HepG2 (cell line): ENCODE measurements around the gene LHX5. TPM values are rescaled to one million over a fixed set of nuclear protein-coding genes. Genes with fewer than 3 reads are reported as not detected.

Source experiments
- ATAC-seq: fragments of 200-7000 bp; cut with Tn5 transposase; 3 replicates; pipeline ENCODE4 v1.9.1; 2020; ENCODE audit warnings: mild to moderate bottlenecking, moderate library complexity
- BruUV-seq: library from RNA; stranded (reverse); fragments of 400-500 nt; replicated peaks from 2 replicates; lab custom pipeline; 2021; lab: Mats Ljungman, UMichigan
- CTCF ChIA-PET: fragments of 300-600 bp; formaldehyde crosslinking; extraction: SDS; loops from one replicate; lab custom pipeline; 2021; ENCODE audit warnings: low total read pairs, inconsistent platforms, low intra/inter-chr PET ratio; lab: Yijun Ruan, JAX
- POLR2A ChIA-PET: fragments of 350-600 bp; sonication (Branson Sonifier 250); formaldehyde crosslinking; loops from one replicate; lab custom pipeline; 2020; ENCODE audit warnings: antibody characterized with exemption, inconsistent platforms; lab: Yijun Ruan, JAX
- DNase-seq: peaks from one replicate; pipeline ENCODE4 v3.0.0-alpha.2; 2015; ENCODE audit warnings: low spot score
- FAIRE-seq: peaks from 3 replicates; lab custom pipeline; 2011; peaks lifted over from hg19 to GRCh38; lab: Jason Lieb, UNC
- H2AFZ ChIP-seq: one replicate; pipeline ENCODE4 v1.6.1; 2011; ENCODE audit warnings: low read length, inconsistent platforms
- H3K27ac ChIP-seq: fragments of 300-600 bp; 3 replicates; pipeline ENCODE4 v1.8.0; 2011; ENCODE audit warnings: mixed run types, mild to moderate bottlenecking, mixed read lengths, low read length, inconsistent platforms; ENCODE audit not compliant: insufficient read depth; ENCODE audit errors: extremely low read length
- H3K27me3 ChIP-seq, 2 experiments: fragments of 200-600 bp in 1 of 2; 2 replicates in 1 of 2; 3 replicates in 1 of 2; pipeline versions ENCODE4 v1.6.0 to v1.8.0; 2011; ENCODE audit warnings: low read length in 2 of 2, mild to moderate bottlenecking in 2 of 2, moderate library complexity in 2 of 2, inconsistent platforms in 1 of 2; ENCODE audit not compliant: insufficient read depth in 2 of 2, control insufficient read depth in 1 of 2
- H3K36me3 ChIP-seq, 2 experiments: fragments of 200-600 bp in 1 of 2; replicated peaks in 1 of 2; 2 replicates in 1 of 2; 3 replicates in 1 of 2; pipeline versions ENCODE4 v1.5.1 to v1.8.0; 2011; ENCODE audit warnings: low read length in 2 of 2, inconsistent platforms in 1 of 2; ENCODE audit not compliant: insufficient read depth in 2 of 2, control insufficient read depth in 1 of 2
- H3K4me1 ChIP-seq: 2 replicates; pipeline ENCODE4 v1.5.1; 2012; ENCODE audit warnings: low read length, inconsistent platforms; ENCODE audit not compliant: insufficient read depth
- H3K4me2 ChIP-seq: 2 replicates; pipeline ENCODE4 v1.6.0; 2011; ENCODE audit warnings: low read depth, low read length, inconsistent platforms
- H3K4me3 ChIP-seq, 3 experiments: fragments of 200-600 bp in 1 of 3; sonication (generic), shearing (Covaris generic) in 1 of 3; replicated peaks in 1 of 3; 2 replicates each; pipeline ENCODE4 v1.5.1; 2011 to 2016; ENCODE audit warnings: low read length in 3 of 3, inconsistent platforms in 2 of 3, low read depth in 2 of 3, mild to moderate bottlenecking in 2 of 3, control low read depth in 1 of 3, mixed read lengths in 1 of 3; ENCODE audit not compliant: insufficient read depth in 1 of 3
- H3K79me2 ChIP-seq: one replicate; pipeline ENCODE4 v1.6.1; 2011; ENCODE audit warnings: low read length, inconsistent platforms; ENCODE audit not compliant: insufficient read depth
- H3K9ac ChIP-seq: 2 replicates; pipeline ENCODE4 v1.6.0; 2011; ENCODE audit warnings: mild to moderate bottlenecking, low read depth, low read length, inconsistent platforms; ENCODE audit not compliant: insufficient read depth
- H3K9me3 ChIP-seq: 2 replicates; pipeline ENCODE4 v1.5.1; 2012; ENCODE audit warnings: mild to moderate bottlenecking, low read length
- H4K20me1 ChIP-seq: 2 replicates; pipeline ENCODE4 v1.6.0; 2011; ENCODE audit warnings: inconsistent platforms, mild to moderate bottlenecking, low read length, moderate library complexity; ENCODE audit not compliant: insufficient read depth
- GPN1 ChIP-seq: sonication (generic); formaldehyde crosslinking; IDR thresholded peaks from 2 replicates; pipeline ENCODE4 v1.5.1; 2020; ENCODE audit warnings: missing genetic modification reagents, borderline replicate concordance
- JARID2 ChIP-seq: sonication (generic); formaldehyde crosslinking; IDR thresholded peaks from 2 replicates; pipeline ENCODE4 v1.8.1; 2023; ENCODE audit warnings: missing genetic modification reagents, inconsistent platforms; ENCODE audit not compliant: insufficient replicate concordance
- KLF12 ChIP-seq: sonication (generic); formaldehyde crosslinking; IDR thresholded peaks from 2 replicates; pipeline ENCODE4 v1.4.0; 2020; ENCODE audit warnings: missing genetic modification reagents, borderline replicate concordance
- SIN3B ChIP-seq: fragments of 150-350 bp; IDR thresholded peaks from 2 replicates; pipeline ENCODE4 v1.6.1; 2014; ENCODE audit warnings: low read length
- SKI ChIP-seq: fragments of 450-650 bp; IDR thresholded peaks from one replicate; pipeline ENCODE4 v1.6.1; 2018; ENCODE audit warnings: mild to moderate bottlenecking; ENCODE audit not compliant: partially characterized antibody
- ZBTB7A ChIP-seq: sonication (generic); formaldehyde crosslinking; IDR thresholded peaks from 2 replicates; pipeline ENCODE4 v1.8.0; 2022; ENCODE audit warnings: mild to moderate bottlenecking, missing genetic modification reagents
- ZFYVE20 ChIP-seq: sonication (generic); formaldehyde crosslinking; IDR thresholded peaks from 2 replicates; pipeline ENCODE4 v1.8.0; 2023; ENCODE audit warnings: low read depth, mild to moderate bottlenecking, moderate library complexity, missing genetic modification reagents, borderline replicate concordance
- ZNF607 ChIP-seq: sonication (generic); formaldehyde crosslinking; IDR thresholded peaks from 2 replicates; pipeline ENCODE4 v1.5.1; 2020; ENCODE audit warnings: missing genetic modification reagents, mild to moderate bottlenecking, borderline replicate concordance
- ZNF703 ChIP-seq: sonication (generic); formaldehyde crosslinking; IDR thresholded peaks from 2 replicates; pipeline ENCODE4 v1.5.1; 2020; ENCODE audit warnings: missing genetic modification reagents, mild to moderate bottlenecking, moderate library complexity, borderline replicate concordance
- ZNF850 ChIP-seq: sonication (generic); formaldehyde crosslinking; conservative IDR thresholded peaks from 2 replicates; pipeline ENCODE4 v1.9.0; 2021; ENCODE audit warnings: mild to moderate bottlenecking, missing genetic modification reagents
- WGBS: methylation state at CpG from one replicate; pipeline ENCODE4 v1.1.6; 2017; ENCODE audit warnings: low lambda C conversion rate; 5-methylcytosine and 5-hydroxymethylcytosine counted together
- in situ Hi-C: cut with HindIII; loops from 2 replicates; pipeline ENCODE4 v1.10.0; 2017; ENCODE audit warnings: low pct_unique_long_range_greater_than_20kb; ENCODE audit not compliant: extremely low pct_ligation_motif_present
- intact Hi-C: fragments of 100-400 bp; cut with micrococcal nuclease; formaldehyde crosslinking; loops from one replicate; pipeline ENCODE4 v1.10.0; 2022; ENCODE audit not compliant: unreplicated experiment
- polyA plus RNA-seq, 8 experiments: library from polyadenylated mRNA; depleted of rRNA in 3 of 8; stranded (reverse) in 7 of 8; unstranded in 1 of 8; fragments of >200 nt; fragmentation: Illumina TruSeq in 4 of 8; extraction: Trizol in 4 of 8; gene quantifications; 2 replicates each; pipeline versions ENCODE4 v1.2.1 to v1.2.3, GENCODE V29; 2011 to 2016; ENCODE audit warnings: low read depth in 4 of 8, missing spikeins in 1 of 8, mixed read lengths in 1 of 8; ENCODE audit not compliant: insufficient read depth in 1 of 8
- total RNA-seq, 5 experiments: library from RNA; depleted of rRNA; stranded (reverse); fragments of >200 nt; fragmentation: Illumina TruSeq; extraction: Trizol; gene quantifications; 2 replicates each; pipeline ENCODE4 v1.2.3, GENCODE V29; 2016; ENCODE audit warnings: low read depth in 1 of 5
- TF ChIP-seq, protein P1 (sequence below): sonication (generic); formaldehyde crosslinking; IDR thresholded peaks from 2 replicates; pipeline ENCODE4 v1.4.0; 2020; ENCODE audit warnings: missing genetic modification reagents

LHX5 gene
- total and polyA plus RNA-seq, 2 of the 13 experiments (the other 11 are each of a cell fraction or from before 2014, with no cell fraction given) = not detected

DNA sequence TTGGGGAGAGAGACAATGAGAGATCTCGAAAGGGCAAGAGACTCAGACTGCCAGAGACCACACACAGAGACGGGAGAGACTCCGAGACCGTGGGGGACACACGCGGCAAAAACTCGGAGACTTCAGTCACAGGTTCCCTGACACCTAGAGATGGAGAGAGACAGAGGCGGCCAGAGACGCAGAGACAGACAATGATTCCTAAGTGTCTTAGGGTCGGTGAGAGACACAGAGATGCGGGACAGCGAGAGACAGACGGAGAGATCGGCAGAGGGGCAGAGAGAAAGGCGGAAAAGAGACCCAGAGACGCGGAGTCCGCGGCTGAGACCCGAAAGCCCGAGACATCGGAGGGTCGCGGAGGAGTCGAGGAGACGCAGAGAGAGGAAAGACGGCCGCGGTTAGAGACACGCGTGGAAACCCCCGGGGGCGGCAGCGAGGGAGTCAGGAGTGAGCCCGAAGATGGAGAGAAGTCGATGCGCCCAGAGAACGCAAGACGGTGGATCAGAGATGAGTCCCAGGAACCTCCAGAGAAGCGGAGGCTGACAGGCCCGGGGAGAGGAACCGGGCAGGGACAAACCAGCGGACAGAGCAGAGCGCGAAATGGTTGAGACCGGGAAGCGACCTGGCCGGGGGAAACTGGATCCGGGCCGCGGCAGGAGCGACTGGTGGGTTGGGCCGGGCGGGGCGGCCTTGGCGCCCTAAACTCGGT, 7.8 kb downstream of the LHX5 start:
- 43% methylated on average over 41 of the region's 57 CpGs for WGBS
- Histone ChIP-seq H3K27ac (no peak overlapping the region), H3K36me3 (no peaks in the 10 kb centered on the region), H3K79me2 (no peaks in the 10 kb centered on the region), H3K27me3 (peaks cover 11 to 60% of the 10 kb centered on the region in 2 experiments), H3K4me1 (no peaks in the 10 kb centered on the region), H3K9ac (no peak overlapping the region), H2AFZ (no peak overlapping the region), H4K20me1 (no peaks in the 10 kb centered on the region), H3K9me3 (no peaks in the 10 kb centered on the region), H3K4me3 (no peak overlapping the region), H3K4me2 (no peak overlapping the region)
- no TSS peak for BruUV-seq
- no peak for FAIRE-seq
- ChIA-PET POLR2A (no interaction called here), CTCF (interaction anchor here (2.5 kb wide), 1 partner anchor 449 kb away, joined by 18 read pairs; no protein-coding TSS in a partner anchor)
- ATAC-seq = no peak
- intact Hi-C loops = no loop called here
- no peak for TF ChIP-seq ZNF703 (CRISPR knock-in tag)
- TF ChIP-seq, protein P1, sequence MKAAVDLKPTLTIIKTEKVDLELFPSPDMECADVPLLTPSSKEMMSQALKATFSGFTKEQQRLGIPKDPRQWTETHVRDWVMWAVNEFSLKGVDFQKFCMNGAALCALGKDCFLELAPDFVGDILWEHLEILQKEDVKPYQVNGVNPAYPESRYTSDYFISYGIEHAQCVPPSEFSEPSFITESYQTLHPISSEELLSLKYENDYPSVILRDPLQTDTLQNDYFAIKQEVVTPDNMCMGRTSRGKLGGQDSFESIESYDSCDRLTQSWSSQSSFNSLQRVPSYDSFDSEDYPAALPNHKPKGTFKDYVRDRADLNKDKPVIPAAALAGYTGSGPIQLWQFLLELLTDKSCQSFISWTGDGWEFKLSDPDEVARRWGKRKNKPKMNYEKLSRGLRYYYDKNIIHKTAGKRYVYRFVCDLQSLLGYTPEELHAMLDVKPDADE (CRISPR knock-in tag) = no peak
- TF ChIP-seq KLF12 (CRISPR knock-in tag) = no peak
- TF ChIP-seq JARID2 (CRISPR knock-in tag) = no peak
- no peak for TF ChIP-seq ZNF607
- TF ChIP-seq ZBTB7A (CRISPR knock-in tag) = no peak
- no peak for TF ChIP-seq SKI
- TF ChIP-seq ZNF850 = no peak
- TF ChIP-seq GPN1 (CRISPR knock-in tag) = no peak
- TF ChIP-seq SIN3B = no peak
- no peak for TF ChIP-seq ZFYVE20
- in situ Hi-C loops = loop anchor here (5.0 to 10.0 kb wide), 2 partner anchors 361 to 448 kb away; no protein-coding TSS in a partner anchor
- DNase-seq = no peak
